ENCODE data around the gene ACOX3. TPM values are rescaled to one million over a fixed set of nuclear protein-coding genes. Genes with fewer than 3 reads are reported as not detected.

ACOX3 gene
- polyA plus RNA-seq, 1 donor (not counting 4 experiments of a cell fraction or from before 2014, with no cell fraction given): 6.7 TPM

DNA sequence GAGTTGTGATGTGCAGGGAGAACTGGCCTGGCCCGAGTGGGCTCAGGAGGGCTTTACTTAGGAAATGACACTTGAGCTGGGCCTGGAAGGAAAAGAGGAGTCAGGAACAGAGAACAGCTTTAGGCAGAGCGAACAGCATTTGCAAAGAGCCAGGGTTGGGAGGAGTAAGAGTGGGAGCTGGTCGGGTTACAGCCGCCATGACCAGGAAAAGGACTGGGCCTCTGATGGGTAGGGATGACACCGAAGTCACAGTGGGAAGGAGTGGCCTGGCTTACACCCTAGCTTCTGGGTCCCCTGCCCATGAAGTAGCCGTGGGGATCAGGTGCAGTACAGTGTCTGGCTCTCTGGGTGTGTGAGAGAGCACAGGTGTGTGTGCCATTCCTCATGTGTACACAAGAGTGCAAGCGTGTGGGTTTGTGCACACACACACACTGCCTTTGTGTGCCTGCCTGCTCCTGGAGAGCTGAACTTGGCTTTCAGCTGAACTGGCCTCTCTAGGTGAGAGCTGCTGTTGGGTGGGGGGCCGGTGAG lies 31.7 kb upstream of the ACOX3 start:
- DNase-seq (ENCODE audit: low read depth, low spot score) (no peak), FAIRE-seq (no peak)
- H3K9me3 ChIP-seq (ENCODE audit: control insufficient read depth, low read depth, low read length): no peaks in the 10 kb centered on the region
- no peaks in the 10 kb centered on the region for H4K20me1 ChIP-seq (ENCODE audit: control insufficient read depth, extremely low read depth, insufficient read depth, low read length)
- H3K9ac ChIP-seq (ENCODE audit: control insufficient read depth, extremely low read depth, insufficient read depth, low read length): no peak overlapping the region
- no peaks in the 10 kb centered on the region for H3K9me1 ChIP-seq (ENCODE audit: control insufficient read depth, extremely low read depth, insufficient read depth, low read length)
- no peaks in the 10 kb centered on the region for H3K4me1 ChIP-seq (ENCODE audit: control insufficient read depth, extremely low read depth, insufficient read depth, low read length)
- dilution Hi-C loops (cut with MboI; ENCODE audit: extremely low pct_ligation_motif_present, low sequenced_read_pairs): no loop called here
- no peak overlapping the region for H3K27ac ChIP-seq (ENCODE audit: control insufficient read depth, insufficient read depth, low read length)
- no peak overlapping the region for H3K4me3 ChIP-seq (ENCODE audit: control insufficient read depth in 2 of 3, extremely low read depth in 1 of 3, insufficient read depth in 2 of 3, low read depth in 1 of 3, low read length in 3 of 3)
- H3K79me2 ChIP-seq (ENCODE audit: control insufficient read depth, insufficient read depth, low read length): no peaks in the 10 kb centered on the region
- peaks cover 12 to 21% of the 10 kb centered on the region in 2 experiments for H3K36me3 ChIP-seq (ENCODE audit: control insufficient read depth in 2 of 2, extremely low read depth in 1 of 2, insufficient read depth in 2 of 2, low read length in 2 of 2)
- no peak overlapping the region for H3K4me2 ChIP-seq (ENCODE audit: control insufficient read depth, extremely low read depth, insufficient read depth, low read depth, low read length)
- TF ChIP-seq, protein P1, sequence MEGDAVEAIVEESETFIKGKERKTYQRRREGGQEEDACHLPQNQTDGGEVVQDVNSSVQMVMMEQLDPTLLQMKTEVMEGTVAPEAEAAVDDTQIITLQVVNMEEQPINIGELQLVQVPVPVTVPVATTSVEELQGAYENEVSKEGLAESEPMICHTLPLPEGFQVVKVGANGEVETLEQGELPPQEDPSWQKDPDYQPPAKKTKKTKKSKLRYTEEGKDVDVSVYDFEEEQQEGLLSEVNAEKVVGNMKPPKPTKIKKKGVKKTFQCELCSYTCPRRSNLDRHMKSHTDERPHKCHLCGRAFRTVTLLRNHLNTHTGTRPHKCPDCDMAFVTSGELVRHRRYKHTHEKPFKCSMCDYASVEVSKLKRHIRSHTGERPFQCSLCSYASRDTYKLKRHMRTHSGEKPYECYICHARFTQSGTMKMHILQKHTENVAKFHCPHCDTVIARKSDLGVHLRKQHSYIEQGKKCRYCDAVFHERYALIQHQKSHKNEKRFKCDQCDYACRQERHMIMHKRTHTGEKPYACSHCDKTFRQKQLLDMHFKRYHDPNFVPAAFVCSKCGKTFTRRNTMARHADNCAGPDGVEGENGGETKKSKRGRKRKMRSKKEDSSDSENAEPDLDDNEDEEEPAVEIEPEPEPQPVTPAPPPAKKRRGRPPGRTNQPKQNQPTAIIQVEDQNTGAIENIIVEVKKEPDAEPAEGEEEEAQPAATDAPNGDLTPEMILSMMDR (optimal IDR thresholded peaks at IDR 0.05 in 1 of 3, IDR thresholded peaks at IDR 0.05 in 1 of 3, conservative IDR thresholded peaks at IDR 0.05 in 1 of 3; ENCODE audit: extremely low read depth in 1 of 3, insufficient read depth in 2 of 3, low read length in 3 of 3): no peak
- TF ChIP-seq EZH2 (IDR thresholded peaks at IDR 0.05; ENCODE audit: low read length): no peak
- no peaks in the 10 kb centered on the region for H3K27me3 ChIP-seq (ENCODE audit: control insufficient read depth, extremely low read depth, insufficient read depth, low read length)
- no peak overlapping the region for H2AFZ ChIP-seq (ENCODE audit: control insufficient read depth, low read length)

DNA sequence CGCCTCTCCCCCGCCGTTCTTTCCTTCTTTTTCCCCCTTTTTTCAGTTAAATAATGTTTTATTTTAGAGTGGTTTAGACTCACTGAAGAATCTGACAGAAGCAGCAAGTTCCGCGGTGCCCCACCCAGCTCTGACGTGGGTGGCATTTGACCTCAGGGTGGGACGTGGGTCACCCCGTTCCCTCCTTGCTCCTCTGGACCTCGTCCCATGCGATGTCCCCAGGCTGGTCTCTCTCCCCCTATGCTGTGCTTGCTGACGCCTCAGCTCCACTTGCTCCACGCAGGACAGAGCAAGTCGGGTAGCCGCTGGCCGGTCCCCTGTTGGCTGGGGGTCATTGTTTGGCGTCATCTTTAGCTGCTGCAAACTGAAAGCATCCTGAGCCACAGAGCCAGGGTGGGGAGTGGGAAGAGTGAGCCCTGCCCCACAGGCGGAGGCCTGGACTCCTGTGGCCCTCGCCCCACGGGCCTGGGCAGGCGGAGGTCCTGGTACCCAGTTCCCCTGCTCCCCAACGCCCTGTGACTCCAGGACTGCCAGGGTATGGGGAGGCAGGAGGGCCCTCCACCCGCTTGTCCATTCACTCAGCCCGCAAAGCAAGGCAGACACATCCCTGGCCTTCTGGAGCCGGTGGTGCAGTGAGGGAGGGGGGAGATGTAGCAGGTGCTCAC lies 30.8 kb upstream of the ACOX3 start:
- H3K9me3 ChIP-seq (ENCODE audit: control insufficient read depth, low read depth, low read length): no peaks in the 10 kb centered on the region
- H3K9me1 ChIP-seq (ENCODE audit: control insufficient read depth, extremely low read depth, insufficient read depth, low read length): no peaks in the 10 kb centered on the region
- H3K36me3 ChIP-seq (ENCODE audit: control insufficient read depth in 2 of 2, extremely low read depth in 1 of 2, insufficient read depth in 2 of 2, low read length in 2 of 2): peaks cover 15 to 21% of the 10 kb centered on the region in 2 experiments
- H3K27ac ChIP-seq (ENCODE audit: control insufficient read depth, insufficient read depth, low read length): no peak overlapping the region
- H3K4me3 ChIP-seq (ENCODE audit: control insufficient read depth in 2 of 3, extremely low read depth in 1 of 3, insufficient read depth in 2 of 3, low read depth in 1 of 3, low read length in 3 of 3): no peak overlapping the region
- no peaks in the 10 kb centered on the region for H3K4me1 ChIP-seq (ENCODE audit: control insufficient read depth, extremely low read depth, insufficient read depth, low read length)
- no peak overlapping the region for H3K4me2 ChIP-seq (ENCODE audit: control insufficient read depth, extremely low read depth, insufficient read depth, low read depth, low read length)
- dilution Hi-C loops (cut with MboI; ENCODE audit: extremely low pct_ligation_motif_present, low sequenced_read_pairs): no loop called here
- no peak for TF ChIP-seq EZH2 (IDR thresholded peaks at IDR 0.05; ENCODE audit: low read length)
- TF ChIP-seq, protein P1 (optimal IDR thresholded peaks at IDR 0.05 in 1 of 3, IDR thresholded peaks at IDR 0.05 in 1 of 3, conservative IDR thresholded peaks at IDR 0.05 in 1 of 3; ENCODE audit: extremely low read depth in 1 of 3, insufficient read depth in 2 of 3, low read length in 3 of 3): no peak
- no peak overlapping the region for H2AFZ ChIP-seq (ENCODE audit: control insufficient read depth, low read length)
- FAIRE-seq (no peak), DNase-seq (ENCODE audit: low read depth, low spot score) (no peak)
- H3K27me3 ChIP-seq (ENCODE audit: control insufficient read depth, extremely low read depth, insufficient read depth, low read length): no peaks in the 10 kb centered on the region
- no peaks in the 10 kb centered on the region for H3K79me2 ChIP-seq (ENCODE audit: control insufficient read depth, insufficient read depth, low read length)
- no peak overlapping the region for H3K9ac ChIP-seq (ENCODE audit: control insufficient read depth, extremely low read depth, insufficient read depth, low read length)
- H4K20me1 ChIP-seq (ENCODE audit: control insufficient read depth, extremely low read depth, insufficient read depth, low read length): no peaks in the 10 kb centered on the region

Measured in keratinocyte (primary cell).